Stimulated activated naive CD8-positive, alpha-beta T cell treated with anti-CD3 and anti-CD28 coated beads, Interleukin-15, amount 100 ng/mL, for 72 hours (primary cell): ENCODE measurements around the gene IKZF3.
A peak's percentile ranks its signal among the peaks of the same experiment; 100 is the strongest.
"Not testable (repeated sequence)": the region's sequence is repeated elsewhere in the genome, so short reads cannot be mapped to it uniquely, and the experiment has no call there.

ENCODE experiments used
- ATAC-seq: fragments of 150-1000 bp; cut with Tn5 transposase; 2 replicates; pipeline ENCODE4 v1.10.0; 2021; ENCODE audit warnings: mild to moderate bottlenecking, moderate library complexity
- DNase-seq, 2 donors: peaks; one replicate each; pipeline ENCODE4 v3.0.0; 2021 to 2022
- H3K27ac Mint-ChIP-seq, 2 donors: one replicate each; pipeline ENCODE4 v1.8.0; 2022; ENCODE audit warnings: mild to moderate bottlenecking in 2 of 2, mixed read lengths in 2 of 2, moderate library complexity in 2 of 2
- H3K27me3 Mint-ChIP-seq: one replicate; pipeline ENCODE4 v1.8.0; 2022; ENCODE audit warnings: mixed read lengths
- H3K4me1 Mint-ChIP-seq: one replicate; pipeline ENCODE4 v1.8.0; 2022; ENCODE audit warnings: mild to moderate bottlenecking, mixed read lengths
- H3K4me3 Mint-ChIP-seq, 2 donors: one replicate each; pipeline ENCODE4 v1.8.0; 2022; ENCODE audit warnings: mild to moderate bottlenecking in 2 of 2, mixed read lengths in 2 of 2, moderate library complexity in 1 of 2
- H3K9me3 Mint-ChIP-seq, 2 donors: one replicate each; pipeline ENCODE4 v1.8.0; 2022; ENCODE audit warnings: mixed read lengths in 2 of 2

IKZF3 gene

GRCh38 chr17:39867880-39868553 lies 3.9 kb upstream of the IKZF3 start, which contains the start of gene ZPBP2:
ZPBP2 (plus strand) TSS chr17:39868202; CDS start chr17:39868355, 153 bp downstream.
- peak; percentile 44 to 57 for DNase-seq
- H3K4me3 Mint-ChIP-seq, result peak within 1 kb of the TSS; percentile 71 to 83
- H3K9me3 Mint-ChIP-seq, result peaks cover 0 to 3% of the 10 kb centered on the region in 2 donors
- peaks cover 52% of the 10 kb centered on the region for H3K4me1 Mint-ChIP-seq
- H3K27me3 Mint-ChIP-seq, result no peaks in the 10 kb centered on the region
- ATAC-seq, result no peak
- H3K27ac Mint-ChIP-seq, result peak within 1 kb of the TSS; percentile 89 to 98

GRCh38 chr17:39867084-39867879 lies 3.2 kb upstream of the IKZF3 start:
- DNase-seq, result peak; percentile 65 to 80
- peaks cover 0 to 3% of the 10 kb centered on the region in 2 donors for H3K9me3 Mint-ChIP-seq
- no peaks in the 10 kb centered on the region for H3K27me3 Mint-ChIP-seq
- peaks cover 52% of the 10 kb centered on the region for H3K4me1 Mint-ChIP-seq
- peak overlapping the region; percentile 89 to 98 for H3K27ac Mint-ChIP-seq
- ATAC-seq, result peak; percentile 91
- peak overlapping the region; percentile 71 to 83 for H3K4me3 Mint-ChIP-seq

GRCh38 chr17:39866013-39866730 lies 2.1 kb upstream of the IKZF3 start:
- no peaks in the 10 kb centered on the region for H3K27me3 Mint-ChIP-seq
- peak overlapping the region in 1 of 2 donors; percentile 31 for H3K4me3 Mint-ChIP-seq
- H3K9me3 Mint-ChIP-seq, result peaks cover 0 to 3% of the 10 kb centered on the region in 2 donors
- H3K4me1 Mint-ChIP-seq, result peaks cover 52% of the 10 kb centered on the region
- H3K27ac Mint-ChIP-seq, result peak overlapping the region in 1 of 2 donors; percentile 67
- ATAC-seq (no peak), DNase-seq (no peak)

- H3K27ac Mint-ChIP-seq, result peak overlapping the region; percentile 93 to 95
- DNase-seq (no peak), ATAC-seq (no peak)
- H3K4me1 Mint-ChIP-seq, result peaks cover 54% of the 10 kb centered on the region
- H3K27me3 Mint-ChIP-seq, result no peaks in the 10 kb centered on the region
- H3K4me3 Mint-ChIP-seq, result peak overlapping the region; percentile 78 to 96
- no peaks in the 10 kb centered on the region for H3K9me3 Mint-ChIP-seq
These were observed 731 bp downstream of the IKZF3 start for GRCh38 chr17:39863244-39863917.

- DNase-seq (no peak), ATAC-seq (peak; percentile 29)
- Mint-ChIP-seq H3K4me3 (peak overlapping the region; percentile 70 to 78), H3K9me3 (no peaks in the 10 kb centered on the region), H3K27me3 (no peaks in the 10 kb centered on the region), H3K27ac (peak overlapping the region; percentile 86 to 91), H3K4me1 (peaks cover 43% of the 10 kb centered on the region)
These were observed 2.9 kb downstream of the IKZF3 start for GRCh38 chr17:39861235-39861634.

- not testable (repeated sequence) for H3K27ac Mint-ChIP-seq, DNase-seq, H3K4me3 Mint-ChIP-seq, H3K9me3 Mint-ChIP-seq, H3K27me3 Mint-ChIP-seq, ATAC-seq
- H3K4me1 Mint-ChIP-seq, result peaks cover 48% of the 10 kb centered on the region
These were observed 8.0 kb downstream of the IKZF3 start for GRCh38 chr17:39855911-39856649.

- Mint-ChIP-seq H3K4me1 (peaks cover 47% of the 10 kb centered on the region), H3K9me3 (no peaks in the 10 kb centered on the region), H3K4me3 (no peak overlapping the region), H3K27ac (no peak overlapping the region), H3K27me3 (no peaks in the 10 kb centered on the region)
- DNase-seq (no peak), ATAC-seq (no peak)
These were observed 9.2 kb downstream of the IKZF3 start for GRCh38 chr17:39854909-39855308.

GRCh38 chr17:39852239-39852638 lies 11.9 kb downstream of the IKZF3 start:
- peaks cover 54% of the 10 kb centered on the region for H3K4me1 Mint-ChIP-seq
- H3K27ac Mint-ChIP-seq, result peak overlapping the region in 1 of 2 donors; percentile 74
- H3K9me3 Mint-ChIP-seq, result no peaks in the 10 kb centered on the region
- peak overlapping the region; percentile 3 to 50 for H3K4me3 Mint-ChIP-seq
- no peaks in the 10 kb centered on the region for H3K27me3 Mint-ChIP-seq
- DNase-seq (no peak), ATAC-seq (peak; percentile 79)

GRCh38 chr17:39850186-39850585 lies 13.9 kb downstream of the IKZF3 start:
- H3K9me3 Mint-ChIP-seq, H3K27ac Mint-ChIP-seq, DNase-seq, ATAC-seq, H3K27me3 Mint-ChIP-seq, H3K4me3 Mint-ChIP-seq: not testable (repeated sequence)
- peaks cover 69% of the 10 kb centered on the region for H3K4me1 Mint-ChIP-seq

GRCh38 chr17:39848600-39848999 lies 15.5 kb downstream of the IKZF3 start:
- no peak for ATAC-seq
- DNase-seq, result no peak
- Mint-ChIP-seq H3K27me3 (no peaks in the 10 kb centered on the region), H3K4me1 (peaks cover 73% of the 10 kb centered on the region), H3K9me3 (no peaks in the 10 kb centered on the region), H3K27ac (no peak overlapping the region), H3K4me3 (peak overlapping the region; percentile 30 to 40)

GRCh38 chr17:39846205-39846604 lies 17.9 kb downstream of the IKZF3 start:
- Mint-ChIP-seq H3K4me1 (peaks cover 81% of the 10 kb centered on the region), H3K9me3 (no peaks in the 10 kb centered on the region), H3K27me3 (no peaks in the 10 kb centered on the region), H3K27ac (peak overlapping the region in 1 of 2 donors; percentile 40), H3K4me3 (peak overlapping the region; percentile 31 to 41)
- no peak for ATAC-seq
- no peak for DNase-seq

- DNase-seq, result no peak
- H3K4me1 Mint-ChIP-seq, result peaks cover 91% of the 10 kb centered on the region
- peak overlapping the region in 1 of 2 donors; percentile 82 for H3K4me3 Mint-ChIP-seq
- H3K27ac Mint-ChIP-seq, result peak overlapping the region; percentile 59 to 62
- H3K9me3 Mint-ChIP-seq, result no peaks in the 10 kb centered on the region
- no peak for ATAC-seq
- H3K27me3 Mint-ChIP-seq, result no peaks in the 10 kb centered on the region
These were observed 18.9 kb downstream of the IKZF3 start for GRCh38 chr17:39845052-39845846.

- Mint-ChIP-seq H3K4me3 (no peak overlapping the region), H3K4me1 (peaks cover 62% of the 10 kb centered on the region), H3K9me3 (peaks cover 11 to 12% of the 10 kb centered on the region in 2 donors), H3K27me3 (no peaks in the 10 kb centered on the region), H3K27ac (no peak overlapping the region)
- DNase-seq (no peak), ATAC-seq (no peak)
These were observed 22.9 kb downstream of the IKZF3 start for GRCh38 chr17:39841134-39841683.

GRCh38 chr17:39838784-39839183 lies 25.3 kb downstream of the IKZF3 start:
- Mint-ChIP-seq H3K9me3 (peaks cover 17 to 29% of the 10 kb centered on the region in 2 donors), H3K4me1 (peaks cover 62% of the 10 kb centered on the region), H3K27ac (no peak overlapping the region), H3K27me3 (no peaks in the 10 kb centered on the region), H3K4me3 (no peak overlapping the region)
- no peak for ATAC-seq
- no peak for DNase-seq
